Smooth muscle cell (in vitro differentiated cells): ENCODE results near the gene CHSY1. TPM values are rescaled to one million over a fixed set of nuclear protein-coding genes. Genes with fewer than 3 reads are reported as not detected.

Experiments used
- DNase-seq: peaks from one replicate; lab custom pipeline; 2025; ENCODE audit not compliant: unreplicated experiment; lab: John Stamatoyannopoulos, UW
- H2AFZ ChIP-seq: fragments of 200-600 bp; sonication (generic); 2 replicates; pipeline ENCODE4 v1.6.0; 2016; ENCODE audit warnings: antibody characterized with exemption, low read depth, mild to moderate bottlenecking
- H3F3A ChIP-seq: fragments of 200-600 bp; sonication (generic); 2 replicates; pipeline ENCODE4 v1.6.0; 2017; ENCODE audit warnings: antibody characterized with exemption, low read depth
- H3K27ac ChIP-seq: fragments of 200-600 bp; sonication (generic); 2 replicates; pipeline ENCODE4 v1.5.1; 2016; ENCODE audit warnings: low read depth, mild to moderate bottlenecking
- H3K27me3 ChIP-seq: fragments of 200-600 bp; sonication (generic); 2 replicates; pipeline ENCODE4 v1.6.1; 2016; ENCODE audit warnings: low read depth, mild to moderate bottlenecking
- H3K36me3 ChIP-seq: fragments of 200-600 bp; sonication (generic); 2 replicates; pipeline ENCODE4 v1.5.1; 2016; ENCODE audit warnings: low read depth
- H3K4me1 ChIP-seq: fragments of 200-600 bp; sonication (generic); 2 replicates; pipeline ENCODE4 v1.5.1; 2016; ENCODE audit warnings: low read depth
- H3K4me2 ChIP-seq: fragments of 200-600 bp; sonication (generic); 2 replicates; pipeline ENCODE4 v1.6.0; 2016; ENCODE audit warnings: mild to moderate bottlenecking
- H3K4me3 ChIP-seq: fragments of 200-600 bp; sonication (generic); 2 replicates; pipeline ENCODE4 v1.5.1; 2016; ENCODE audit warnings: mild to moderate bottlenecking
- H3K79me2 ChIP-seq: fragments of 200-600 bp; sonication (generic); 2 replicates; pipeline ENCODE4 v1.6.0; 2016; ENCODE audit warnings: low read depth, mild to moderate bottlenecking
- H3K9ac ChIP-seq: fragments of 200-600 bp; sonication (generic); 2 replicates; pipeline ENCODE4 v1.6.0; 2016; ENCODE audit warnings: low read depth
- H3K9me3 ChIP-seq: fragments of 200-600 bp; sonication (generic); replicated peaks from 2 replicates; pipeline ENCODE4 v1.5.1; 2016; ENCODE audit warnings: low read depth
- H4K20me1 ChIP-seq: fragments of 200-600 bp; sonication (generic); 2 replicates; pipeline ENCODE4 v1.6.0; 2016; ENCODE audit warnings: low read depth
- WGBS: methylation state at CpG from one replicate; pipeline ENCODE4 v1.1.7; 2016; ENCODE audit warnings: low lambda C conversion rate; 5-methylcytosine and 5-hydroxymethylcytosine counted together
- polyA plus RNA-seq: library from polyadenylated mRNA; unstranded; fragments of >200 nt; fragmentation: Nextera tagmentation; extraction: Ambion mirVana; gene quantifications from 2 replicates; pipeline ENCODE4 v1.2.1, GENCODE V29; 2016
- total RNA-seq: library from RNA; depleted of rRNA; stranded (reverse); fragments of >200 nt; gene quantifications from 2 replicates; pipeline ENCODE4 v1.2.3, GENCODE V29; 2014
- TF ChIP-seq, protein P1 (sequence below): fragments of 200-600 bp; sonication (generic); IDR thresholded peaks from 2 replicates; pipeline ENCODE4 v1.5.1; 2017; ENCODE audit warnings: borderline replicate concordance, mild to moderate bottlenecking, antibody characterized with exemption; ENCODE audit not compliant: insufficient read depth, poor library complexity, severe bottlenecking

The CHSY1 gene
- total and polyA plus RNA-seq, 2 experiments from 2014 or later: 106 to 123 TPM

GRCh38 chr15:101149864-101150722, 101.8 kb downstream of the CHSY1 start:
- H3K9me3 ChIP-seq: no peaks in the 10 kb centered on the region
- H3K79me2 ChIP-seq: peaks cover 20% of the 10 kb centered on the region
- H3K4me3 ChIP-seq: no peak overlapping the region
- H2AFZ ChIP-seq: no peak overlapping the region
- no peak for DNase-seq
- no peaks in the 10 kb centered on the region for H3K36me3 ChIP-seq
- TF ChIP-seq, protein P1, sequence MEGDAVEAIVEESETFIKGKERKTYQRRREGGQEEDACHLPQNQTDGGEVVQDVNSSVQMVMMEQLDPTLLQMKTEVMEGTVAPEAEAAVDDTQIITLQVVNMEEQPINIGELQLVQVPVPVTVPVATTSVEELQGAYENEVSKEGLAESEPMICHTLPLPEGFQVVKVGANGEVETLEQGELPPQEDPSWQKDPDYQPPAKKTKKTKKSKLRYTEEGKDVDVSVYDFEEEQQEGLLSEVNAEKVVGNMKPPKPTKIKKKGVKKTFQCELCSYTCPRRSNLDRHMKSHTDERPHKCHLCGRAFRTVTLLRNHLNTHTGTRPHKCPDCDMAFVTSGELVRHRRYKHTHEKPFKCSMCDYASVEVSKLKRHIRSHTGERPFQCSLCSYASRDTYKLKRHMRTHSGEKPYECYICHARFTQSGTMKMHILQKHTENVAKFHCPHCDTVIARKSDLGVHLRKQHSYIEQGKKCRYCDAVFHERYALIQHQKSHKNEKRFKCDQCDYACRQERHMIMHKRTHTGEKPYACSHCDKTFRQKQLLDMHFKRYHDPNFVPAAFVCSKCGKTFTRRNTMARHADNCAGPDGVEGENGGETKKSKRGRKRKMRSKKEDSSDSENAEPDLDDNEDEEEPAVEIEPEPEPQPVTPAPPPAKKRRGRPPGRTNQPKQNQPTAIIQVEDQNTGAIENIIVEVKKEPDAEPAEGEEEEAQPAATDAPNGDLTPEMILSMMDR: no peak
- H3F3A ChIP-seq: peaks cover 4% of the 10 kb centered on the region
- H3K27me3 ChIP-seq: no peaks in the 10 kb centered on the region
- peak overlapping the region; percentile 16 for H3K4me2 ChIP-seq
- 91% methylated on average over 27 of the region's 27 CpGs for WGBS
- no peaks in the 10 kb centered on the region for H4K20me1 ChIP-seq
- H3K27ac ChIP-seq: peak overlapping the region; percentile 89
- H3K9ac ChIP-seq: no peak overlapping the region
- peaks cover 9% of the 10 kb centered on the region for H3K4me1 ChIP-seq

- peak overlapping the region; percentile 61 for H2AFZ ChIP-seq
- H3K4me1 ChIP-seq: peaks cover 9% of the 10 kb centered on the region
- H3K79me2 ChIP-seq: peaks cover 20% of the 10 kb centered on the region
- H3F3A ChIP-seq: peaks cover 4% of the 10 kb centered on the region
- TF ChIP-seq, protein P1: no peak
- H3K9ac ChIP-seq: peak overlapping the region; percentile 76
- H3K4me3 ChIP-seq: no peak overlapping the region
- peak overlapping the region; percentile 16 for H3K4me2 ChIP-seq
- H3K36me3 ChIP-seq: no peaks in the 10 kb centered on the region
- no peak for DNase-seq
- no peaks in the 10 kb centered on the region for H3K9me3 ChIP-seq
- H4K20me1 ChIP-seq: no peaks in the 10 kb centered on the region
- no peaks in the 10 kb centered on the region for H3K27me3 ChIP-seq
- H3K27ac ChIP-seq: peak overlapping the region; percentile 89
- 27% methylated on average over 13 of the region's 13 CpGs for WGBS
These were observed 102.8 kb downstream of the CHSY1 start for GRCh38 chr15:101148881-101149664.

DNA sequence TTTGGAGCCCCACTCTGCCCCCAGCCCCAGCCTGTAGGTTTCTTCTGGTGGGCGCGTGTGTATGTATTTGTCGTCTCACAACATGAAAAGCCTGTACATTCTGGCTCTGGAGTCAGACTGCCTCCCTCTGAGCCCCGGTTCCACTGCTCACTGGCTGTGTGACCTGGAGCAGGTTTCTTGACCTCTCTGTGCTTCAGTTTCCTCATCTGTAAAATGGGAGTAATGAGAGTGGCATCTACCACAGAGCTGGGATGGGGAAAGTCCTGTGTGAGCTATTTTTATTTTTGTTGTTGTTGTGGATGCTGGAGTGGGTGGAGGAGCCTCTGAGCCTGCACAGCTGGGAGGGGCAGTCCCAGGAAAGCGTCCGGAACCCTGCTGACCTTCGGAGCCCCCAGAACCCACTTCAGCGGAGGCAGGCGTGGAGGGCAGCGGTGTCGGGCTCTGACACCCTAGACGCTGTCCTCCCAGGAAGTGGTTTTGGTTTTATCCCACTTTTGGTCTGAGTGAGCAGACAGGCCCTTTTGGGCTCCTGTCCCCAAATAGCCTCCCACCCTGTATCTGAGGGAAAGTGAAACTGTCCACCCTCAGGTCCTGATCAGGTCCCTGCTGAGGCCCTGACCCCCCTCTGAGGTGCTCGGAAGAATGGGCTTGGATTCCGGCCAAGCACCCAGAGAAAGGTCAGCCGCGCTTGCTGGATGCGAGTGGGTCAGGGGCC, 103.5 kb downstream of the CHSY1 start:
- peak overlapping the region; percentile 16 for H3K4me2 ChIP-seq
- 60% methylated on average over 17 of the region's 17 CpGs for WGBS
- peak overlapping the region; percentile 89 for H3K27ac ChIP-seq
- peaks cover 4% of the 10 kb centered on the region for H3F3A ChIP-seq
- H3K27me3 ChIP-seq: no peaks in the 10 kb centered on the region
- peak overlapping the region; percentile 76 for H3K9ac ChIP-seq
- H3K79me2 ChIP-seq: peaks cover 20% of the 10 kb centered on the region
- no peak overlapping the region for H3K4me3 ChIP-seq
- no peaks in the 10 kb centered on the region for H3K9me3 ChIP-seq
- no peak overlapping the region for H2AFZ ChIP-seq
- peaks cover 9% of the 10 kb centered on the region for H3K4me1 ChIP-seq
- H4K20me1 ChIP-seq: no peaks in the 10 kb centered on the region
- TF ChIP-seq, protein P1: no peak
- H3K36me3 ChIP-seq: no peaks in the 10 kb centered on the region
- no peak for DNase-seq
